K562 (cell line): ENCODE measurements around the gene FRK.

Experiments used
- CTCF ChIP-seq, 3 experiments: IDR thresholded peaks in 2 of 3; conservative IDR thresholded peaks in 1 of 3; 2 replicates each; pipeline ENCODE4 v1.5.1; 2011 to 2012; ENCODE audit warnings: low read length in 3 of 3, mild to moderate bottlenecking in 3 of 3, control low read depth in 2 of 3, improper control_type of control experiment in 1 of 3, inconsistent platforms in 1 of 3, low read depth in 1 of 3, mixed read lengths in 1 of 3, moderate library complexity in 1 of 3; ENCODE audit not compliant: insufficient read depth in 2 of 3
- DEAF1 ChIP-seq: fragments of 450-650 bp; formaldehyde crosslinking; IDR thresholded peaks from 2 replicates; pipeline ENCODE4 v1.4.0; 2020; ENCODE audit warnings: mild to moderate bottlenecking, moderate library complexity
- IRF9 ChIP-seq: fragments of 450-650 bp; IDR thresholded peaks from 2 replicates; pipeline ENCODE4 v1.6.1; 2016; ENCODE audit warnings: missing biosample characterization, missing genetic modification characterization
- PCBP1 ChIP-seq: fragments of 200-400 bp; formaldehyde crosslinking; IDR thresholded peaks from 2 replicates; pipeline ENCODE4 v1.6.1; 2018; ENCODE audit warnings: mild to moderate bottlenecking, low read depth, low read length; ENCODE audit not compliant: poor library complexity, severe bottlenecking
- SRSF9 ChIP-seq: fragments of 200-400 bp; formaldehyde crosslinking; IDR thresholded peaks from 2 replicates; pipeline ENCODE4 v1.6.1; 2017; ENCODE audit warnings: low read depth, low read length, borderline replicate concordance
- ZNF318 ChIP-seq, 2 experiments: fragments of 450-650 bp; IDR thresholded peaks; 2 replicates each; pipeline ENCODE4 v1.6.1; 2016; ENCODE audit warnings: mild to moderate bottlenecking in 2 of 2, borderline replicate concordance in 1 of 2, low read depth in 1 of 2, moderate library complexity in 1 of 2

- TF ChIP-seq DEAF1 (CRISPR knock-in tag), result no peak
- no peak for TF ChIP-seq CTCF (IDR thresholded peaks at IDR 0.05 in 2 of 3, conservative IDR thresholded peaks at IDR 0.05 in 1 of 3; ENCODE audit: insufficient read depth in 2 of 3, low read depth in 1 of 3, low read length in 3 of 3)
- no peak for TF ChIP-seq IRF9 (tag)
- TF ChIP-seq SRSF9, result no peak
- no peak for TF ChIP-seq PCBP1
- TF ChIP-seq ZNF318 (IDR thresholded peaks at IDR 0.05; ENCODE audit: borderline replicate concordance in 1 of 2, low read depth in 1 of 2), result no peak
Measured at GRCh38 chr6:116105247-116105646, 44.6 kb upstream of the FRK start.
